T-helper 17 cell (primary cell): ENCODE results near the gene AQP12A. TPM values are rescaled to one million over a fixed set of nuclear protein-coding genes. Genes with fewer than 3 reads are reported as not detected.
"Not testable (repeated sequence)": the region's sequence is repeated elsewhere in the genome, so short reads cannot be mapped to it uniquely, and the experiment has no call there.

Experiments used
- ATAC-seq: fragments of 150-1000 bp; cut with Tn5 transposase; 2 replicates; pipeline ENCODE4 v1.10.0; 2021; ENCODE audit warnings: mild to moderate bottlenecking, moderate library complexity
- DNase-seq, 3 donors: peaks; one replicate each; pipeline versions ENCODE4 v3.0.0 to v3.0.0-alpha.2; 2020 to 2021
- H3K9me3 ChIP-seq: one replicate; pipeline ENCODE4 v1.7.0; 2013; ENCODE audit warnings: low read length, mild to moderate bottlenecking; ENCODE audit not compliant: control insufficient read depth, poor library complexity, severe bottlenecking
- H3K27ac Mint-ChIP-seq: one replicate; pipeline ENCODE4 v1.8.0; 2022; ENCODE audit warnings: mild to moderate bottlenecking, moderate library complexity, mixed read lengths
- H3K27me3 Mint-ChIP-seq: one replicate; pipeline ENCODE4 v1.8.0; 2022; ENCODE audit warnings: mixed read lengths
- H3K36me3 Mint-ChIP-seq: one replicate; pipeline ENCODE4 v1.8.0; 2022; ENCODE audit warnings: low read depth, mixed read lengths
- H3K4me1 Mint-ChIP-seq: one replicate; pipeline ENCODE4 v1.8.0; 2022; ENCODE audit warnings: mild to moderate bottlenecking, mixed read lengths
- H3K4me3 Mint-ChIP-seq: one replicate; pipeline ENCODE4 v1.8.0; 2022; ENCODE audit warnings: mild to moderate bottlenecking, moderate library complexity, mixed read lengths
- total RNA-seq, 4 donors: library from RNA in 2 of 4; stranded (reverse) in 2 of 4; gene quantifications; one replicate each; pipeline ENCODE4 v1.2.3 and lab custom pipeline; 2022 to 2026

Gene AQP12A
- total RNA-seq, 2 donors from 2014 or later: not detected

GRCh38 chr2:240687045-240687740, 4.5 kb upstream of the AQP12A start:
- H3K4me3 Mint-ChIP-seq: no peak overlapping the region

DNA sequence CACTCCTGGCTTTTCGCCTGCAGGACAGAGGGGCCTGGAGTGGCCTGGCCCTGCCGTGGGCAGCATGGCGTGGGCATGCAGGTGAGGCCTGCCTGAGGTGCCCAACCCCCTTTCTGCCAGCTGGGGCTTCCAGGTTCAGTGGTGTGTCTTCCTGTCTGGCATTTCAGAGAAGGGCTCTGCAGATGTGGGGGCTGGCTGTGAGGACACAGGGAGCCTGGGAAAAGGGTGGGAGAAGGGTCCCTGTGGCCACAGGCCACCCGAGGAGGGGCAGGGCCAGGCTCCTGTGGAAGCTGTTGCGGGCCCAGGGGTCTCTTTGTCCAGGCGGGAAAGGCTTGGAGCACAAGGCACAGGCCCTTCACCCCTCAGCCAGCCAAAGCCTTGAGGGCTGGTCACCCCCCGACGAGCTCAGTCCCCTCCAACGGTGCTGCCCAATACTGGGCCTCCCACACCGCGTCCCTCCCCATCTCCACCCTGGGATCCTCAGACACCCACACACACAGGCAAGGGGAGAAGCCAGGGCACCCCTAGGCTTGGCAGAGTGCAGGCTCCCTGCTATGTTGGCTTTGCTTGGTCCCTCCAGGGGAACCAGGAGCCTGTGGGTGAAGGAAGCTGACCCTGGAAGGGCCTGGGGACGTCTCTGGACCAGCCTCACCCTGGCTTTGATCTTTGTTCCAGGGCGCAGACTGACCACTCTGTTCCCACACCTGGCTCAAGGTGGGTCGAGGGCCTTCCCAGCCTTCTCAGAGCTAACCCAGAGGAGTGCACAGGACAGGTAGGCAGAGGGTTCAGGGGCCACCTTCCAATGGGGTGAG, 3.7 kb upstream of the AQP12A start:
- H3K4me3 Mint-ChIP-seq: no peak overlapping the region
- peaks cover 3% of the 10 kb centered on the region for H3K4me1 Mint-ChIP-seq
- ATAC-seq: no peak

More at GRCh38 chr2:240687045-240687740, 4.5 kb upstream of the AQP12A start:
- DNase-seq (no peak), ATAC-seq (no peak)
- H3K4me1 Mint-ChIP-seq: peaks cover 3% of the 10 kb centered on the region
- no peak overlapping the region for H3K27ac Mint-ChIP-seq
- H3K27me3 Mint-ChIP-seq: no peaks in the 10 kb centered on the region
- H3K36me3 Mint-ChIP-seq: no peaks in the 10 kb centered on the region
- no peaks in the 10 kb centered on the region for H3K9me3 ChIP-seq

GRCh38 chr2:240688553-240688919, 3.1 kb upstream of the AQP12A start:
- no peak for ATAC-seq
- H3K4me3 Mint-ChIP-seq: no peak overlapping the region
- H3K36me3 Mint-ChIP-seq: no peaks in the 10 kb centered on the region
- no peaks in the 10 kb centered on the region for H3K27me3 Mint-ChIP-seq
- no peak overlapping the region for H3K27ac Mint-ChIP-seq
- H3K9me3 ChIP-seq: no peaks in the 10 kb centered on the region
- H3K4me1 Mint-ChIP-seq: peaks cover 3% of the 10 kb centered on the region
- no peak for DNase-seq

More for the DNA sequence above, 3.7 kb upstream of the AQP12A start:
- Mint-ChIP-seq H3K27ac (no peak overlapping the region), H3K27me3 (no peaks in the 10 kb centered on the region), H3K36me3 (no peaks in the 10 kb centered on the region)
- DNase-seq: no peak
- H3K9me3 ChIP-seq: no peaks in the 10 kb centered on the region

DNA sequence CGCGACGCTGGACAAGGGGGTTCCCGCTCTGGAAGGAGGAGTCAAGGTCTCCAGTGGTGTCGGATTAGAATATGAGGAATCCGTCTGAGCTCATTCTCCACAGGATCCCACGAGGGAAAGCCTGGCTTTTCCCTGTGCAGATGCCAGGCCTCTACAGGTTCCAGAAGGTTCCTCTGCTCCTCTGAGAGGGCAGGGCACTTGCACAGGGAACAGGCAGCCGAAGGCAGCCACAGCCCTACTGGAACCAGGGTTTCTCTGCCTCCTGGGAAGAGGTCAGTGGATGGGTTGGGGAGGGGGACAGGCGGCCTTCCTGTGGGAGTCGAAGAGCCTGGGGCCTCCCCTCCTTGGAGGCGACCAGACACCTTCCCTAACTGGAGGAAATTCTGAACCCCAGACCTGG, 1.7 kb upstream of the AQP12A start:
- H3K4me1 Mint-ChIP-seq: no peaks in the 10 kb centered on the region
- DNase-seq (no peak), ATAC-seq (no peak)
- no peaks in the 10 kb centered on the region for H3K27me3 Mint-ChIP-seq
- no peaks in the 10 kb centered on the region for H3K36me3 Mint-ChIP-seq
- no peaks in the 10 kb centered on the region for H3K9me3 ChIP-seq
- H3K27ac Mint-ChIP-seq: no peak overlapping the region
- H3K4me3 Mint-ChIP-seq: no peak overlapping the region

DNA sequence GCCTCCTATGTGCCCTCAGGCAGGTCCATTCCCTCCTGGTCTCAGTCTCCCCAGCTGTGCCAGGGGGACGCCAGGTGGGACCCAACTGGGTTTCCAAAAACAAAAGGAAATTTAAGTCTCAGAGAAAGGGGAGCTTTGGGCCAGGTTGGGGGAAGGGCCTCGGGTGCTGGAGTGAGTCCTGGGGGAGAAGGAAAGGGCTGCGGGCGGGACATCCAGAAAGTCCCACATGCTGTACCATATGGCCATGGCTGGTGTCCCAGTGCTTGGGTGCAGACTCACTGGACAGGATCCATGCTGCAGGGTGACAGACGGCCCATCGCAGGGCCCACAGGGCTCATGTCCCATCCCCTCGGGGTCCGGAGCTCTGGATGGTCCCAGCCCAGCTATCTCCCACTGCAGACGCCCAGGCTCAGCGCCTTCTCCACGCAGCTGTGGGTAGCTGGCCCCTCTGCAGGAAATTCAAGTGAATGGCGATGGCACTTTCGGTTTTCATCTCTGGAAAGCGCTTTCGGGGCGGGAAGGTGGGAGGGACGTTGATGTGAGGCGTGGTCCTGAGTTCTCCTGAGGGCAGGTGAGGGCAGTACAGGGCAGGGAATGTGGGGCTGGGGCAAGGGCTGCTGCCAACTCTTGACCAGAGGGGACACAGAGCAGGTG, 1.1 kb upstream of the AQP12A start:
- H3K4me1 Mint-ChIP-seq, H3K36me3 Mint-ChIP-seq, DNase-seq, H3K4me3 Mint-ChIP-seq, H3K27ac Mint-ChIP-seq, H3K27me3 Mint-ChIP-seq, H3K9me3 ChIP-seq: not testable (repeated sequence)
- ATAC-seq: peak; percentile 44

DNA sequence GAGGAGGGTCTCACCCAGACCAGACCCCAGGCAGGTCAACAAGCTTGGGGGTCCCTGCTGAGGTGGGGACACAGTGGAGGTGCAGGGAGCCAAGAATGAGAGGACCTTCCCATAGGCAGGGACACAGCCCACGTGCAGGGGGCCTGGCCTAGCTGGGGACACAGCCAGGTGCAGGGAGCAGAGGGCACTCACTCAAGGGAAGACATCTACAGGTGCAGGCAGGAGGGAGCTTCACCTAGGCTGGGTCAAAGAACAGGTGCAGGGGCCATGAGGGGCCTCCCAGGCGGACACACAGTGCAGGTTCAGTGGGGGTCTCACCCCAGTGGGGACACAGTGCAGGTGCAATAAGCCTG, 615 bp upstream of the AQP12A start:
- not testable (repeated sequence) for ATAC-seq, H3K4me3 Mint-ChIP-seq, H3K4me1 Mint-ChIP-seq, H3K9me3 ChIP-seq, H3K36me3 Mint-ChIP-seq, H3K27me3 Mint-ChIP-seq, DNase-seq, H3K27ac Mint-ChIP-seq

GRCh38 chr2:240692583-240693561, 1.2 kb downstream of the AQP12A start:
- H3K27ac Mint-ChIP-seq, ATAC-seq, H3K4me3 Mint-ChIP-seq, H3K27me3 Mint-ChIP-seq, H3K9me3 ChIP-seq, H3K36me3 Mint-ChIP-seq, DNase-seq, H3K4me1 Mint-ChIP-seq: not testable (repeated sequence)

- not testable (repeated sequence) for H3K4me1 Mint-ChIP-seq, H3K27ac Mint-ChIP-seq, H3K27me3 Mint-ChIP-seq, DNase-seq, ATAC-seq, H3K9me3 ChIP-seq, H3K36me3 Mint-ChIP-seq, H3K4me3 Mint-ChIP-seq
Observed at GRCh38 chr2:240694304-240694703, 2.6 kb downstream of the AQP12A start.

GRCh38 chr2:240695593-240695992, 3.9 kb downstream of the AQP12A start:
- H3K27me3 Mint-ChIP-seq, H3K36me3 Mint-ChIP-seq, ATAC-seq, H3K27ac Mint-ChIP-seq, H3K4me1 Mint-ChIP-seq, DNase-seq, H3K4me3 Mint-ChIP-seq, H3K9me3 ChIP-seq: not testable (repeated sequence)

DNA sequence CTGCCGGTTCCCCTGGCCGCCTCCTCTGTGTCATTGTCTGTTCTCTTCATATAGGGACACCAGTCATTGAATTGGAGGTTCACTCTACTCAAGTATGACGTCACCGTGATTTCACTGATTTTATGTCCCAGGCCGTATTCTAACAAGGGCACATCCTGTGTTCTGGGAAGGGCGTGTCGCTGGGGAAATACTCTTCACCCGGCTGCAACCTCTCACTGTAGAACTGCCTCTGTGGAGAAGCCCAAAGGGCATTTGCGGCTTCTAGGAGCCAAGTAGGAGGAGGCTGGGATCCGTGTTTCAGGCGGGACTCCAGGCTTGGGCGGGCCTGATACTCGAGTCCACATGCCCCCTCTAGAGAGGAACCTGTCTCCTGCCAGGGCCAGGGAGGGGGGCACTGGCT, 4.8 kb downstream of the AQP12A start:
- not testable (repeated sequence) for H3K27me3 Mint-ChIP-seq, H3K36me3 Mint-ChIP-seq, H3K4me3 Mint-ChIP-seq, H3K4me1 Mint-ChIP-seq, H3K27ac Mint-ChIP-seq, ATAC-seq, DNase-seq, H3K9me3 ChIP-seq

DNA sequence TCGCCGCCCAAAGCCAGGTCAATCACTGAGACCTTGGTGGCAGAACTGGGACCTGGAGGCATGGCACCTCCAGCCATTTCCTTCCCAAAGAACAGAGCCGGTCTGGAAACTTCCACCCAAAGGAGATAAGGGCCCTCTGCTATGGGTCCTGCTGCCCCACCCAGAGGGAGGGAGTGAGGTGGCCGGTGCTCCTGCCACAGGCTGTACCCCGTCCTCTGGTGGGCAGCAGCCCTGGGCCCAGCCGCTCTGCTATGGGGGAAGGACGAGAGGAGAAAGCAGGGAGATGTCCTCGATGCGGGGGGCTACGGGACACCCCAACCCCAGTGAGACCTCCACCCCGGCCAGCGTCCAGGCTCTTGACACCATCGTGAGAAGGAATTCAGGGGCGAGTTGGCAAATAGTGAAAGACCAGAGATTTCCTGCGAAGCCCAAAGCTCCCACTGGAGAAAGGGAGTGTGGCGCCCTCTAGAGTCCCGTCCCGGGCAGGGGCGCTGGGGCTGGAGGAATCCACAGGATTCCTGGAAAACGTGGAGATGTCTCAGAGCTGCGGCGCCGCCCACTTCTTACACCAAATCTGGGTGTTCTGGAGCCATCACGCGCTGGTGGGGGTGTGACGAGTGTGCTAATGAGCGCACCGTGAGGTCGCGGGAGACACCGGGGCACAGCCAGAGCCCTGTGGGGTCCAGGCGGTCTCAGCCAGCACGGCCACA, 7.3 kb downstream of the AQP12A start:
- not testable (repeated sequence) for H3K4me1 Mint-ChIP-seq, H3K36me3 Mint-ChIP-seq, H3K9me3 ChIP-seq, ATAC-seq, H3K27me3 Mint-ChIP-seq, DNase-seq, H3K4me3 Mint-ChIP-seq, H3K27ac Mint-ChIP-seq

- DNase-seq: peak in 1 of 3 donors; percentile 3
Observed at GRCh38 chr2:240699835-240700234, 8.2 kb downstream of the AQP12A start.

More at GRCh38 chr2:240699835-240700234, 8.2 kb downstream of the AQP12A start:
- H3K36me3 Mint-ChIP-seq, H3K4me1 Mint-ChIP-seq, H3K9me3 ChIP-seq, ATAC-seq, H3K27ac Mint-ChIP-seq, H3K4me3 Mint-ChIP-seq, H3K27me3 Mint-ChIP-seq: not testable (repeated sequence)
